ENCODE results near the gene CDC14A.
"Not testable (repeated sequence)": the region's sequence is repeated elsewhere in the genome, so short reads cannot be mapped to it uniquely, and the experiment has no call there.

DNA sequence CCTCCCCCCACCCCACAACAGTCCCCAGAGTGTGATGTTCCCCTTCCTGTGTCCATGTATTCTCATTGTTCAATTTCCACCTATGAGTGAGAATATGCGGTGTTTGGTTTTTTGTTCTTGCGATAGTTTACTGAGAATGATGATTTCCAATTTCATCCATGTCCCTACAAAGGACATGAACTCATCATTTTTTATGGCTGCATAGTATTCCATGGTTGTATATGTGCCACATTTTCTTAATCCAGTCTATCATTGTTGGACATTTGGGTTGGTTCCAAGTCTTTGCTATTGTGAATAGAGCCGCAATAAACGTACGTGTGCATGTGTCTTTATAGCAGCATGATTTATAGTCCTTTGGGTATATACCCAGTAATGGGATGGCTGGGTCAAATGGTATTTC lies 21.6 kb downstream of the CDC14A start:
- TF ChIP-seq BHLHE40 (IDR thresholded peaks at IDR 0.05; ENCODE audit: borderline replicate concordance); ARNT (IDR thresholded peaks at IDR 0.05); TARDBP (IDR thresholded peaks at IDR 0.05); HDGF (IDR thresholded peaks at IDR 0.05; ENCODE audit: borderline replicate concordance); ZNF384 (IDR thresholded peaks at IDR 0.05); FOXA1 (IDR thresholded peaks at IDR 0.05); SUZ12 (IDR thresholded peaks at IDR 0.05); CTBP1 (IDR thresholded peaks at IDR 0.05; ENCODE audit: borderline replicate concordance); LEF1 (IDR thresholded peaks at IDR 0.05; ENCODE audit: borderline replicate concordance): not testable (repeated sequence)

Data from HEK293T (cell line).